Naive B cell (primary cell): Measurements from ENCODE around the gene PDSS2. TPM values are rescaled to one million over a fixed set of nuclear protein-coding genes. Genes with fewer than 3 reads are reported as not detected.
A peak's percentile ranks its signal among the peaks of the same experiment; 100 is the strongest.
"Not testable (repeated sequence)": the region's sequence is repeated elsewhere in the genome, so short reads cannot be mapped to it uniquely, and the experiment has no call there.

Experiments
- ATAC-seq, 2 donors: fragments of 150-1000 bp; cut with Tn5 transposase; 2 replicates each; pipeline ENCODE4 v1.10.0; 2021; ENCODE audit warnings: low read depth in 2 of 2, mild to moderate bottlenecking in 2 of 2, moderate library complexity in 2 of 2
- DNase-seq: peaks from one replicate; pipeline ENCODE4 v3.0.0; 2022
- H3K27ac Mint-ChIP-seq, 6 donors: one replicate each; pipeline ENCODE4 v1.8.0; 2020 to 2022; ENCODE audit warnings: mild to moderate bottlenecking in 6 of 6, mixed read lengths in 6 of 6, moderate library complexity in 5 of 6, inconsistent platforms in 2 of 6
- H3K27me3 Mint-ChIP-seq, 3 donors: one replicate each; pipeline ENCODE4 v1.8.0; 2021 to 2022; ENCODE audit warnings: mixed read lengths in 3 of 3, mild to moderate bottlenecking in 1 of 3
- H3K36me3 Mint-ChIP-seq, 2 donors: one replicate each; pipeline ENCODE4 v1.8.0; 2020 to 2022; ENCODE audit warnings: mixed read lengths in 2 of 2, inconsistent platforms in 1 of 2, mild to moderate bottlenecking in 1 of 2
- H3K4me1 Mint-ChIP-seq, 3 donors: one replicate each; pipeline ENCODE4 v1.8.0; 2020 to 2022; ENCODE audit warnings: mixed read lengths in 3 of 3, inconsistent platforms in 1 of 3, mild to moderate bottlenecking in 1 of 3, moderate library complexity in 1 of 3
- H3K4me3 Mint-ChIP-seq, 8 donors: one replicate each; pipeline ENCODE4 v1.8.0; 2020 to 2022; ENCODE audit warnings: mild to moderate bottlenecking in 8 of 8, mixed read lengths in 8 of 8, moderate library complexity in 8 of 8, inconsistent platforms in 2 of 8
- H3K9me3 Mint-ChIP-seq, 7 donors: one replicate each; pipeline ENCODE4 v1.8.0; 2020 to 2022; ENCODE audit warnings: mixed read lengths in 7 of 7, mild to moderate bottlenecking in 5 of 7, inconsistent platforms in 2 of 7, moderate library complexity in 1 of 7
- polyA plus RNA-seq, 6 donors: library from polyadenylated mRNA; unstranded; fragments of 300-500 nt; fragmentation: Illumina TruSeq; gene quantifications; one replicate each; pipeline ENCODE4 v1.2.3, GENCODE V29; 2021; ENCODE audit warnings: low read depth in 6 of 6

Gene PDSS2
- polyA plus RNA-seq, 6 donors from 2014 or later: 11.5 to 19.7 (median 16.6) TPM

DNA sequence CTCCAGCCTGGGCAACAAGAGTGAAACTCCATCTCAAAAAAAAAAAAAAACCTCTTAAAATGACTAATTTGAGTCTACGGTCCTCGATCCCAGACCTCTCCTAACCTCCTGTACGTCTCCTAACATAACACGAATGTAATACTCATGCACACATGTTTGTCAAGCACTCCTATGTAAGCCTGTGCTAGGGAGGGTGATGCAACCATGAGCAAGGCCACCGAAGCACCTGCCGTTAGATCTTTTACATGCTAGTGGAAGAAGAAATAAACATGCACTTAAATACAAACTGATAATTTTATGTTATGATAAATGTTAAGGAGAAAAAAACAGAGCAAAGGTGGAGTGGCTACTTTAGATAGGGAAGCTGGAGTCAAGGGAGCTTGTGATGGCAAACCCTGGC is 271.7 kb downstream of the PDSS2 start:
- no peaks in the 10 kb centered on the region for H3K27me3 Mint-ChIP-seq
- no peaks in the 10 kb centered on the region for H3K9me3 Mint-ChIP-seq
- no peak overlapping the region for H3K4me3 Mint-ChIP-seq
- peaks cover 0 to 6% (median 0%) of the 10 kb centered on the region in 3 donors for H3K4me1 Mint-ChIP-seq
- DNase-seq (no peak), ATAC-seq (no peak)
- H3K27ac Mint-ChIP-seq: peak overlapping the region in 1 of 6 donors; percentile 25
- peaks cover 19 to 26% of the 10 kb centered on the region in 2 donors for H3K36me3 Mint-ChIP-seq

DNA sequence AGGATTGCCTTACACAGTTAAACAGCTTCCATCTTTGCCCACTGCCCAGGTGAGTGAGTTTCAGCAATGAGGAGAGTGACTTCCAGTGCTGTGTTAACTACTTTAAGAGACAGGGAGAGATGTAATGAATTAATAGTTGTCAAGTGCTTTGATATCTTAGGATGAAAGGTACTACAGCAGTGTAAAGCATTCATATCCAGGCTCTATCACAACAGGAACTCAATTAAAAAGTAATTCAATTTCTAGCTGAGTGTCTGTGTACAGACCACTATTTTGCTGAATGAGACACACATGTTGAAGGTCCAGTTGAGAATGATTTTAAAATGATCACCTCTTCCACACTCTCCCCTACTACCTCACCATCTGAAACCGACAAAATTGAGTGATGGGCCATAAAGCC is 273.3 kb downstream of the PDSS2 start:
- Mint-ChIP-seq H3K36me3 (peaks cover 9 to 21% of the 10 kb centered on the region in 2 donors), H3K4me1 (peaks cover 0 to 6% (median 0%) of the 10 kb centered on the region in 3 donors), H3K27ac (no peak overlapping the region), H3K27me3 (no peaks in the 10 kb centered on the region), H3K4me3 (no peak overlapping the region), H3K9me3 (no peaks in the 10 kb centered on the region)
- DNase-seq: no peak
- no peak for ATAC-seq

- Mint-ChIP-seq H3K4me1 (peaks cover 0 to 6% (median 0%) of the 10 kb centered on the region in 3 donors), H3K27ac (no peak overlapping the region), H3K9me3 (no peaks in the 10 kb centered on the region), H3K4me3 (no peak overlapping the region), H3K36me3 (peaks cover 7 to 15% of the 10 kb centered on the region in 2 donors), H3K27me3 (no peaks in the 10 kb centered on the region)
- no peak for DNase-seq
- no peak for ATAC-seq
Observed at GRCh38 chr6:107185391-107185970, 273.9 kb downstream of the PDSS2 start.

- no peak overlapping the region for H3K4me3 Mint-ChIP-seq
- no peaks in the 10 kb centered on the region for H3K27me3 Mint-ChIP-seq
- peak overlapping the region in 1 of 6 donors; percentile 2 for H3K27ac Mint-ChIP-seq
- peaks cover 0 to 6% (median 0%) of the 10 kb centered on the region in 3 donors for H3K4me1 Mint-ChIP-seq
- DNase-seq (no peak), ATAC-seq (no peak)
- no peaks in the 10 kb centered on the region for H3K9me3 Mint-ChIP-seq
- H3K36me3 Mint-ChIP-seq: peaks cover 0 to 6% of the 10 kb centered on the region in 2 donors
Observed at GRCh38 chr6:107184435-107184834, 274.9 kb downstream of the PDSS2 start.

GRCh38 chr6:107180099-107180498 is 279.3 kb downstream of the PDSS2 start:
- Mint-ChIP-seq H3K27me3 (no peaks in the 10 kb centered on the region), H3K4me1 (peaks cover 0 to 11% (median 0%) of the 10 kb centered on the region in 3 donors), H3K4me3 (no peak overlapping the region), H3K9me3 (no peaks in the 10 kb centered on the region), H3K36me3 (peaks cover 0 to 16% of the 10 kb centered on the region in 2 donors), H3K27ac (no peak overlapping the region)
- DNase-seq (no peak), ATAC-seq (no peak)

DNA sequence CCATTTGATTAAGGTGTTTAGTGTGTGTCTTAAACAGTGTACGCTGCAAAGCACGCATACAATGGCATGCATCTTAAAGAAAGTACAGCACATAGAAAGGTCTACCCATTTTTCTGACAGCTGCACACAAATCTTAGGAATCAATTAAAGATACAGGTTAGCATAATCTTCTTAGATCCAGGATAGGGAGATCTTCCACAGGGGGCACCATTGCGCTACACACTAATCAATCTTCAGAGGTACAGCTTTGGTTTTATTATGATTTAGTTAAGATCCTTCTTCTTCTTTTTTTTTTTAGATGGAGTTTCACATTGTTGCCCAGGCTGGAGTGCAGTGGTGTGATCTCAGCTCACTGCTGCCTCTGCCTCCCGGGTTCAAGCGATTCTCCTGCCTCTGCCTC is 280.4 kb downstream of the PDSS2 start:
- Mint-ChIP-seq H3K9me3 (no peaks in the 10 kb centered on the region), H3K27me3 (no peaks in the 10 kb centered on the region), H3K4me1 (peaks cover 0 to 5% (median 0%) of the 10 kb centered on the region in 3 donors), H3K36me3 (peaks cover 0 to 23% of the 10 kb centered on the region in 2 donors), H3K4me3 (no peak overlapping the region), H3K27ac (peak overlapping the region in 1 of 6 donors; percentile 49)
- ATAC-seq: no peak
- DNase-seq: no peak

- no peaks in the 10 kb centered on the region for H3K4me1 Mint-ChIP-seq
- no peak overlapping the region for H3K27ac Mint-ChIP-seq
- H3K4me3 Mint-ChIP-seq: no peak overlapping the region
- peaks cover 0 to 3% (median 0%) of the 10 kb centered on the region in 7 donors for H3K9me3 Mint-ChIP-seq
- DNase-seq (no peak), ATAC-seq (no peak)
- no peaks in the 10 kb centered on the region for H3K27me3 Mint-ChIP-seq
- H3K36me3 Mint-ChIP-seq: peaks cover 0 to 23% of the 10 kb centered on the region in 2 donors
Observed at GRCh38 chr6:107173779-107174178, 285.6 kb downstream of the PDSS2 start.

GRCh38 chr6:107171513-107171912 is 287.9 kb downstream of the PDSS2 start:
- Mint-ChIP-seq H3K4me3 (no peak overlapping the region), H3K9me3 (peaks cover 0 to 7% (median 0%) of the 10 kb centered on the region in 7 donors), H3K4me1 (no peaks in the 10 kb centered on the region), H3K27me3 (no peaks in the 10 kb centered on the region), H3K27ac (no peak overlapping the region), H3K36me3 (peaks cover 0 to 12% of the 10 kb centered on the region in 2 donors)
- ATAC-seq: no peak
- no peak for DNase-seq

DNA sequence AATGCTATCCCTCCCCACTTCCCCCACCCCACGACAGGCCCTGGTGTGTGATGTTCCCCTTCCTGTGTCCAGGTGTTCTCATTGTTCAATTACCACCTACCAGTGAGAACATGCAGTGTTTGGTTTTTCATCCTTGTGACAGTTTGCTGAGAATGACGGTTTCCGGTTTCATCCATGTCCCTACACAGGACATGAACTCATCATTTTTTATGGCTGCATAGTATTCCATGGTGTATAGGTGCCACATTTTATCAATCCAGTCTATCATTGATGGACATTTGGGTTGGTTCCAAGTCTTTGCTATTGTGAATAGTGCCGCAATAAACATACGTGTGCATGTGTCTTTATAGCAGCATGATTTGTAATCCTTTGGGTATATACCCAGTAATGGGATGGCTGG is 295.1 kb downstream of the PDSS2 start:
- DNase-seq, H3K4me1 Mint-ChIP-seq, H3K36me3 Mint-ChIP-seq, ATAC-seq, H3K27me3 Mint-ChIP-seq, H3K4me3 Mint-ChIP-seq, H3K27ac Mint-ChIP-seq, H3K9me3 Mint-ChIP-seq: not testable (repeated sequence)

GRCh38 chr6:107161521-107161920 is 297.8 kb downstream of the PDSS2 start:
- Mint-ChIP-seq H3K9me3 (peaks cover 0 to 2% (median 0%) of the 10 kb centered on the region in 7 donors), H3K36me3 (no peaks in the 10 kb centered on the region), H3K4me1 (no peaks in the 10 kb centered on the region), H3K4me3 (no peak overlapping the region), H3K27me3 (no peaks in the 10 kb centered on the region), H3K27ac (no peak overlapping the region)
- no peak for ATAC-seq
- no peak for DNase-seq

GRCh38 chr6:107156617-107157016 is 302.7 kb downstream of the PDSS2 start:
- no peaks in the 10 kb centered on the region for H3K27me3 Mint-ChIP-seq
- H3K9me3 Mint-ChIP-seq: no peaks in the 10 kb centered on the region
- no peak for DNase-seq
- H3K4me3 Mint-ChIP-seq: no peak overlapping the region
- no peak for ATAC-seq
- H3K27ac Mint-ChIP-seq: peak overlapping the region in 1 of 6 donors; percentile 31
- peaks cover 4 to 8% (median 7%) of the 10 kb centered on the region in 3 donors for H3K4me1 Mint-ChIP-seq
- no peaks in the 10 kb centered on the region for H3K36me3 Mint-ChIP-seq

DNA sequence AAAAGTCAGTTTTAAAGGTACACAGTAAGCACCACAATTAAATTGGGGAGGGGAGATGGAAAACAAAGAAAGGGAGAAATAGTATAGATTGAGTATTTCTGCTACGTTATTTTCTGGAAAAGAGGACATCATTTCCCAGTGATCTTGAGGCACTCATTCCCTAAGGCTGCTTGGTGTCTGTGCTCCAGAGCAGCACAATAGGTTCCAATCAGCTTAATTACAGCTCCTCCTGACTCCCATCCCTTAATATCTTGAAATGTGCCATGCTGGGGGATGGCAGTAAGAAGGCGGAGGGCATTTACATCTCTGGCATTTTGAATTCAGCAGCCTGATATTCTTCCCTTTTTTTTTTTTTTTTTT is 304.6 kb downstream of the PDSS2 start:
- DNase-seq (no peak), ATAC-seq (no peak)
- H3K4me3 Mint-ChIP-seq: no peak overlapping the region
- no peaks in the 10 kb centered on the region for H3K36me3 Mint-ChIP-seq
- no peaks in the 10 kb centered on the region for H3K27me3 Mint-ChIP-seq
- peaks cover 4 to 10% (median 8%) of the 10 kb centered on the region in 3 donors for H3K4me1 Mint-ChIP-seq
- no peaks in the 10 kb centered on the region for H3K9me3 Mint-ChIP-seq
- H3K27ac Mint-ChIP-seq: no peak overlapping the region

- H3K4me3 Mint-ChIP-seq: no peak overlapping the region
- H3K4me1 Mint-ChIP-seq: peaks cover 4 to 10% (median 8%) of the 10 kb centered on the region in 3 donors
- H3K27ac Mint-ChIP-seq: peak overlapping the region in 1 of 6 donors; percentile 74
- no peaks in the 10 kb centered on the region for H3K9me3 Mint-ChIP-seq
- no peak for DNase-seq
- ATAC-seq: no peak
- no peaks in the 10 kb centered on the region for H3K27me3 Mint-ChIP-seq
- H3K36me3 Mint-ChIP-seq: no peaks in the 10 kb centered on the region
Observed at GRCh38 chr6:107154131-107154800, 305.1 kb downstream of the PDSS2 start.

DNA sequence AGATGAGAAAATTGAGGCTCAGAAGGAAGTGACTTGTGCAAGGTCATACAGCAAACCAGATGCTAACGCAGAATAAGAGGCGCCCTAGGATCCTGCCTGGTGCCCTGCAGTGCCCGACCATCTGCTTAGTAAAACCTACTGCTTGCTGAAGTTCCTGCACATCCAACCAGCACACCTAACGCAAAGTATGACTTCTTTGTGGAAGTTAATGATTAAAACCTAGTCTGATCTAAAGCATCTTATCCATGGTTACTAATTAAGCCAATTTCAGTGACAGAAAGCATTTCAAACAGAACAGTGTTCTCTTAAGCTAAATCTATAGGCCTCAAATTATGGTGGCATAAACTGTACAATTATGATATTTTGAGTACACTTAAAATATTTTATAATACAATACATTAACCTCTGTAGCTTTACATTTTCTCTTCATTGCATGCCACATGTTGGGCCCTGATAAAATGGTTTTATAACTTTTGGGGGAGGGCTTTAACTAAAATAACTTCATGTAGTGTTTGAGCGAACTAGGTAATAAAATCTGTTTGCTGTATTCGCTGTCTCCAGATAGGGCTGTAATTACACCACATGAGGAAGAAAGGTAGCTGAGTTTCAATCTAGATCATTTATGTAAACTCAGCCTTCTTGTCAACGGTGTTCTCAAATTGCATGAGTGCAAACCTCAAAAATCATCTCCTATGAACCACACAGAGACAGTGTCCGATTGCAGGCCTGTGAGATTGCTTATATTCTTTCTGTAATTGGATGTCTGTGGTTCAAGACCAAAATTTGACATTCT is 306.5 kb downstream of the PDSS2 start:
- peaks cover 4 to 10% (median 8%) of the 10 kb centered on the region in 3 donors for H3K4me1 Mint-ChIP-seq
- no peaks in the 10 kb centered on the region for H3K27me3 Mint-ChIP-seq
- H3K36me3 Mint-ChIP-seq: no peaks in the 10 kb centered on the region
- H3K4me3 Mint-ChIP-seq: no peak overlapping the region
- ATAC-seq (no peak), DNase-seq (no peak)
- H3K27ac Mint-ChIP-seq: peak overlapping the region in 2 of 6 donors; percentile 30 to 54
- no peaks in the 10 kb centered on the region for H3K9me3 Mint-ChIP-seq
